ENCODE data around the gene DCTN1. TPM values are rescaled to one million over a fixed set of nuclear protein-coding genes. Genes with fewer than 3 reads are reported as not detected.

DCTN1 gene
- total and polyA plus RNA-seq, 2 donors (not counting 3 experiments of a cell fraction or from before 2014, with no cell fraction given) = 130 to 170 TPM

DNA sequence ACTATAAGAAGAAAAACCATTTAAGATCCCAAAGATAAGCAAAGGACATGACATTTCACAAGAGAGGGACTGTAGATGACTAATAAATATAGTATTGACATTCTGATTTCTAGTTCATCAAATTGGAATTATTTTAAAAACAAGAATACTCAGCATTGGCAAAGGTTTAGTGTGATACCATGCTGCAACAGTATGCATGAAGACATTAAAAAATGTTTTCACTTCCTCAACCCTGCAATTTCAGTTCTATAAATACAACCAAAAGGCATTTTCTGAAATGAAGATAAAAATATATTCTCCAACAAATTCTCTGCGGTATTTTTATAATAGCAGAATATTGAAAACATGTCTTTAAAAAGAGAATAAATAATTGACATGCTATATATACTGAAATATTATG lies 39.2 kb upstream of the DCTN1 start:
- Histone ChIP-seq H3K9me1 (replicated peaks; ENCODE audit: control insufficient read depth, extremely low read depth, insufficient read depth, low read length) (no peaks in the 10 kb centered on the region), H3K4me3 (replicated peaks in 1 of 3; ENCODE audit: insufficient read depth in 1 of 3, low read depth in 1 of 3, low read length in 3 of 3) (no peak overlapping the region), H3K4me1 (ENCODE audit: control insufficient read depth, extremely low read depth, insufficient read depth, low read length) (peaks cover 15% of the 10 kb centered on the region), H2AFZ (ENCODE audit: low read depth, low read length) (no peak overlapping the region), H3K36me3 (ENCODE audit: control insufficient read depth in 2 of 2, extremely low read depth in 1 of 2, insufficient read depth in 2 of 2, low read length in 2 of 2) (no peaks in the 10 kb centered on the region), H3K79me2 (ENCODE audit: control insufficient read depth, insufficient read depth, low read length) (no peaks in the 10 kb centered on the region), H4K20me1 (replicated peaks; ENCODE audit: control insufficient read depth, extremely low read depth, insufficient read depth, low read length) (no peaks in the 10 kb centered on the region), H3K27ac (ENCODE audit: insufficient read depth, low read depth, low read length) (no peak overlapping the region), H3K9me3 (replicated peaks; ENCODE audit: control insufficient read depth, insufficient read depth, low read length) (no peaks in the 10 kb centered on the region), H3K9ac (replicated peaks; ENCODE audit: extremely low read depth, insufficient read depth, low read length) (no peak overlapping the region), H3K27me3 (ENCODE audit: control insufficient read depth in 2 of 2, insufficient read depth in 2 of 2, low read length in 2 of 2) (peaks cover 26 to 28% of the 10 kb centered on the region in 2 experiments), H3K4me2 (ENCODE audit: insufficient read depth, low read length) (no peak overlapping the region)
- FAIRE-seq (no peak), DNase-seq (ENCODE audit: low read depth, low spot score) (no peak)
- dilution Hi-C loops (cut with MboI; ENCODE audit: extremely low pct_ligation_motif_present, low sequenced_read_pairs) = no loop called here
- TF ChIP-seq, protein P1, sequence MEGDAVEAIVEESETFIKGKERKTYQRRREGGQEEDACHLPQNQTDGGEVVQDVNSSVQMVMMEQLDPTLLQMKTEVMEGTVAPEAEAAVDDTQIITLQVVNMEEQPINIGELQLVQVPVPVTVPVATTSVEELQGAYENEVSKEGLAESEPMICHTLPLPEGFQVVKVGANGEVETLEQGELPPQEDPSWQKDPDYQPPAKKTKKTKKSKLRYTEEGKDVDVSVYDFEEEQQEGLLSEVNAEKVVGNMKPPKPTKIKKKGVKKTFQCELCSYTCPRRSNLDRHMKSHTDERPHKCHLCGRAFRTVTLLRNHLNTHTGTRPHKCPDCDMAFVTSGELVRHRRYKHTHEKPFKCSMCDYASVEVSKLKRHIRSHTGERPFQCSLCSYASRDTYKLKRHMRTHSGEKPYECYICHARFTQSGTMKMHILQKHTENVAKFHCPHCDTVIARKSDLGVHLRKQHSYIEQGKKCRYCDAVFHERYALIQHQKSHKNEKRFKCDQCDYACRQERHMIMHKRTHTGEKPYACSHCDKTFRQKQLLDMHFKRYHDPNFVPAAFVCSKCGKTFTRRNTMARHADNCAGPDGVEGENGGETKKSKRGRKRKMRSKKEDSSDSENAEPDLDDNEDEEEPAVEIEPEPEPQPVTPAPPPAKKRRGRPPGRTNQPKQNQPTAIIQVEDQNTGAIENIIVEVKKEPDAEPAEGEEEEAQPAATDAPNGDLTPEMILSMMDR (IDR thresholded peaks at IDR 0.05; ENCODE audit: extremely low read depth in 1 of 2, insufficient read depth in 1 of 2, low read depth in 1 of 2, low read length in 2 of 2) = no peak
- TF ChIP-seq POLR2A (IDR thresholded peaks at IDR 0.05; ENCODE audit: low read depth, low read length) (no peak), JUN (IDR thresholded peaks at IDR 0.05; ENCODE audit: borderline replicate concordance, insufficient read depth, insufficient read length, low read depth) (no peak), FOS (IDR thresholded peaks at IDR 0.05; ENCODE audit: borderline replicate concordance, insufficient read depth, low read length) (no peak), GATA2 (IDR thresholded peaks at IDR 0.05; ENCODE audit: insufficient read depth, insufficient read length, low read depth, low read length) (no peak), MYC (IDR thresholded peaks at IDR 0.05; ENCODE audit: low read depth, low read length) (no peak), EZH2 (IDR thresholded peaks at IDR 0.05; ENCODE audit: borderline replicate concordance, low read depth, low read length, severe bottlenecking) (no peak), MAX (IDR thresholded peaks at IDR 0.05; ENCODE audit: insufficient read depth, insufficient read length) (no peak), POLR2AphosphoS5 (IDR thresholded peaks at IDR 0.05; ENCODE audit: insufficient read depth, low read depth, low read length) (no peak)
- POLR2A ChIA-PET = no interaction called here
- intact Hi-C loops (cut with micrococcal nuclease) = no loop called here
- CTCF ChIA-PET = interaction anchor here (0.7 to 1.7 kb wide), 2 partner anchors 28 to 35 kb away, joined by 3 to 5 read pairs; no protein-coding TSS in a partner anchor
- no TSS peak for BruUV-seq (replicated peaks)
